GM23248 (cell line): Measurements from ENCODE around the gene CDC42EP5. TPM values are rescaled to one million over a fixed set of nuclear protein-coding genes. Genes with fewer than 3 reads are reported as not detected.

Experiments used
- DNase-seq: peaks from one replicate; pipeline ENCODE4 v3.0.0-alpha.2; 2015
- H2AFZ ChIP-seq: fragments of 200-600 bp; sonication (generic); 2 replicates; pipeline ENCODE4 v1.6.1; 2016; ENCODE audit warnings: antibody characterized with exemption
- H3F3A ChIP-seq: fragments of 200-600 bp; sonication (generic); 2 replicates; pipeline ENCODE4 v1.6.1; 2016; ENCODE audit warnings: mild to moderate bottlenecking, antibody characterized with exemption, mixed run types; ENCODE audit not compliant: insufficient read depth
- H3K27ac ChIP-seq: fragments of 200-600 bp; sonication (generic); 2 replicates; pipeline ENCODE4 v1.5.1; 2016; ENCODE audit warnings: mild to moderate bottlenecking
- H3K27me3 ChIP-seq: fragments of 200-600 bp; sonication (generic); replicated peaks from 2 replicates; pipeline ENCODE4 v1.6.1; 2016; ENCODE audit warnings: mild to moderate bottlenecking; ENCODE audit not compliant: insufficient read depth
- H3K36me3 ChIP-seq: fragments of 200-600 bp; sonication (generic); 2 replicates; pipeline ENCODE4 v1.6.1; 2016; ENCODE audit warnings: low read depth, mild to moderate bottlenecking
- H3K4me1 ChIP-seq: fragments of 200-600 bp; sonication (generic); 2 replicates; pipeline ENCODE4 v1.6.1; 2016; ENCODE audit warnings: mild to moderate bottlenecking; ENCODE audit not compliant: insufficient read depth
- H3K4me2 ChIP-seq: fragments of 200-600 bp; sonication (generic); one replicate; pipeline ENCODE4 v1.6.1; 2016; ENCODE audit warnings: mild to moderate bottlenecking; ENCODE audit not compliant: unreplicated experiment
- H3K4me3 ChIP-seq: fragments of 200-600 bp; sonication (generic); 2 replicates; pipeline ENCODE4 v1.5.1; 2016; ENCODE audit warnings: mild to moderate bottlenecking
- H3K79me2 ChIP-seq: fragments of 200-600 bp; sonication (generic); 2 replicates; pipeline ENCODE4 v1.6.1; 2016; ENCODE audit warnings: mild to moderate bottlenecking; ENCODE audit not compliant: insufficient read depth
- H3K9ac ChIP-seq: fragments of 200-600 bp; sonication (generic); 2 replicates; pipeline ENCODE4 v1.6.1; 2016; ENCODE audit warnings: mild to moderate bottlenecking
- H3K9me2 ChIP-seq: fragments of 200-600 bp; sonication (generic); 2 replicates; pipeline ENCODE4 v1.6.1; 2016; ENCODE audit warnings: mixed run types, mild to moderate bottlenecking, moderate library complexity; ENCODE audit not compliant: insufficient read depth
- H3K9me3 ChIP-seq: fragments of 200-600 bp; sonication (generic); one replicate; pipeline ENCODE4 v1.6.1; 2017; ENCODE audit warnings: low read depth
- H4K20me1 ChIP-seq: fragments of 200-600 bp; sonication (generic); 2 replicates; pipeline ENCODE4 v1.6.0; 2016; ENCODE audit not compliant: insufficient read depth
- EZH2 ChIP-seq: fragments of 200-600 bp; sonication (generic); IDR thresholded peaks from 2 replicates; pipeline ENCODE4 v1.6.1; 2018; ENCODE audit warnings: antibody characterized with exemption, mild to moderate bottlenecking; ENCODE audit not compliant: insufficient read depth, poor library complexity, severe bottlenecking
- EZH2phosphoT487 ChIP-seq: fragments of 200-600 bp; sonication (generic); IDR thresholded peaks from 2 replicates; pipeline ENCODE4 v1.6.1; 2018; ENCODE audit warnings: antibody characterized with exemption, moderate library complexity, mild to moderate bottlenecking, low read depth; ENCODE audit not compliant: insufficient read depth
- WGBS, 2 experiments: methylation state at CpG; one replicate each; pipeline ENCODE4 v1.1.6; 2015 to 2017; ENCODE audit warnings: low lambda C conversion rate in 2 of 2, low coverage in 1 of 2; ENCODE audit errors: missing lambda C conversion rate in 2 of 2; 5-methylcytosine and 5-hydroxymethylcytosine counted together
- in situ Hi-C: fragments of 300-500 bp; cut with MboI; formaldehyde crosslinking; loops from 2 replicates; pipeline ENCODE4 v1.15.0; 2020
- polyA plus RNA-seq: library from polyadenylated mRNA; unstranded; fragments of >200 nt; fragmentation: Nextera tagmentation; extraction: Ambion mirVana; gene quantifications from 2 replicates; pipeline ENCODE4 v1.2.1, GENCODE V29; 2016
- total RNA-seq: library from RNA; depleted of rRNA; stranded (reverse); fragments of >200 nt; shearing (Covaris generic); gene quantifications from 2 replicates; pipeline ENCODE4 v1.2.3, GENCODE V29; 2014

The CDC42EP5 gene
- total and polyA plus RNA-seq, 2 experiments from 2014 or later, result 4.4 to 51.7 TPM

DNA sequence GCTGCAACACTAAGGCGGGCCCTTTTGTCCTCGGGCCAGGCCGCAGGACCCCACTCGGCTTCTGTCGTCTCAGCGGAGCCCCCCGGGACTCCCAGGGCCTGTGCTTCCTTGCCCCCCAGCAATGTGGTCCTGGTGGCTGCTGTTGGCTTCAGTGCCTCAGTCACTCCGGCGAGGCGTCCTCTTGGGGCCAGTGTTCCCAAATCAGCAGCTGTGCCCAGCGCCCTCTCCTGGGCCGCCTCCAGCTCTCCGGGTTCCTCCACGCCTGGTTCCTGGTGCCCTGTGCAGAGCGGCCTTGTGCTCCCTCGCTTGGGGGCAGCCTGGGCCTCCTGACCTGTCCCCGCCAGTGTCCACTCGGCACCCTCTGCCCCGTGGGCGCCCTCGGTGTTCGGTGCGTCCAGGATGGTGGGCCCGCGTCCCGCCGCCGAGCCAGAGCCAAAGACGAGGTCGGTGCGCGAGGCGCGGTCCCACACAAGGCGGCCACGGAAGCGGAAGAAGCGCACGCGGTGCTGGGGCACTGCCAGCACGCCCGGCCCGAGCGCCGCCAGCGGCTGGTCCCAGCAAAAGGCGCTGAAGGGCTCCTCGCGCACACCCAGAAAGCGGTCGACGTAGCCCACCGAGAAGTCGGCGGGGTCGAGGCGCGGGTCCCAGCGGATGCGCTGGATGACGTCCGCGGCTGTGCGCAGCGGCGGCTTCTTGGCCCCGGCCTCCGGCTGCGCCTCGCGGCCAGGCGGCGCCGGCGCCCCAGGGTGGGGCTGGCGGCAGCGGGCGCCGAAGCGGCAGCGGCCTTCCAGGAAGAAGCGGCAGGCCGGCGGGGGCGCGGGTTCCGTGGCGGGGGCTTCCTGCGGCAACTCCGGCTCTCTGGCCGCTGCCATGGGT lies 10.2 kb downstream of the CDC42EP5 start:
- no peaks in the 10 kb centered on the region for H3K9me3 ChIP-seq
- H3K79me2 ChIP-seq, result peaks cover 45% of the 10 kb centered on the region
- TF ChIP-seq EZH2phosphoT487, result no peak
- TF ChIP-seq EZH2, result no peak
- in situ Hi-C loops, result loop anchor here (25.0 kb wide), 1 partner anchor 1199 kb away; the partner anchor contains the start of gene U2AF2
- peak overlapping the region; percentile 89 for H3K4me2 ChIP-seq
- peaks cover 9% of the 10 kb centered on the region; the same call in 1 of the 2 replicates for H3K36me3 ChIP-seq
- 0 out of 2 replicates have a peak overlapping the region, but pooled peaks have one; percentile 35 for H2AFZ ChIP-seq
- H3K4me3 ChIP-seq, result peak overlapping the region; percentile 77
- no peaks in the 10 kb centered on the region for H4K20me1 ChIP-seq
- peak overlapping the region; percentile 93 for H3K27ac ChIP-seq
- H3K9ac ChIP-seq, result peak overlapping the region; percentile 93
- no peaks in the 10 kb centered on the region for H3K27me3 ChIP-seq
- peak; percentile 85 for DNase-seq
- peaks cover 35% of the 10 kb centered on the region for H3F3A ChIP-seq
- H3K9me2 ChIP-seq, result no peaks in the 10 kb centered on the region
- 5 to 9% methylated on average over 48 to 83 of the region's 91 CpGs for WGBS, 2 experiments
- peaks cover 8% of the 10 kb centered on the region for H3K4me1 ChIP-seq

DNA sequence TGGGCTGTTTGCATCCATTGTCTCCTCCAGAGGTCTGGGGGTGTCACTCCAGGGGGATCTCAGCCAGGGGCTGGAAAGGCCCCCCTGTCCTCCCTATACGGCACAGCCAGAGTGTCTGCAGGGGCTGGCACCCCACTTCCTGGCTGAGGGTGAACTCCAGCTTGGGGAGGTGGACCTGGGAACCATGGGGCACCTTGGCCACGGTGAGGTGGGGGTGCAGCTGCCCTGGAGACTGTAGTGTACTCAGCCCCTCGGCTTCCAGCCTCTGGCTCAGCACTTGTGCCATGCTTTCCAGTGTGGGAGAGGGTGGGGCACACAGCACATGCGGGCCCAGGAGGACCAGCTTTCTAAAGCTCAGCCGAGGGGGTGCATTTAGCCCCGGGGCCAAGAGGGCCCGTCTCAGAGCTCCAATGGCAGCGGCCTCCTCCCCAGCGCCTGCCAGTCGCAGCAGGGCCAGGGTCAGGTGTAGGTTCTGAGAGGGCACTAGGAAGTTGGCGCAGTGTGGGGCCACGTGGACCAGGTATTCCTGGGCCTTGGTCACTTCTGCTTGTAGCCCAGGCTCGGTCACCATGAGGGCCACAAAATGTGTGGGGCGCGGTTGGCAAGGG lies 10.9 kb downstream of the CDC42EP5 start:
- no peaks in the 10 kb centered on the region for H3K27me3 ChIP-seq
- H3K9me3 ChIP-seq, result no peaks in the 10 kb centered on the region
- H3K4me2 ChIP-seq, result peak overlapping the region; percentile 89
- H3K27ac ChIP-seq, result peak overlapping the region; percentile 93
- no peak overlapping the region for H2AFZ ChIP-seq
- in situ Hi-C loops, result loop anchor here (25.0 kb wide), 1 partner anchor 1200 kb away; the partner anchor contains the start of gene U2AF2
- peak overlapping the region; percentile 93 for H3K9ac ChIP-seq
- peak overlapping the region; percentile 77 for H3K4me3 ChIP-seq
- no peaks in the 10 kb centered on the region for H3K9me2 ChIP-seq
- peaks cover 8% of the 10 kb centered on the region for H3K4me1 ChIP-seq
- peak; percentile 51 for DNase-seq
- H3F3A ChIP-seq, result peaks cover 27% of the 10 kb centered on the region; the same call in 1 of the 2 replicates
- H3K36me3 ChIP-seq, result peaks cover 16% of the 10 kb centered on the region; the same call in 1 of the 2 replicates
- 37 to 47% methylated on average over 15 of the region's 15 CpGs for WGBS, 2 experiments
- H3K79me2 ChIP-seq, result peaks cover 52% of the 10 kb centered on the region
- TF ChIP-seq EZH2phosphoT487 (no peak), EZH2 (no peak)
- H4K20me1 ChIP-seq, result no peaks in the 10 kb centered on the region

DNA sequence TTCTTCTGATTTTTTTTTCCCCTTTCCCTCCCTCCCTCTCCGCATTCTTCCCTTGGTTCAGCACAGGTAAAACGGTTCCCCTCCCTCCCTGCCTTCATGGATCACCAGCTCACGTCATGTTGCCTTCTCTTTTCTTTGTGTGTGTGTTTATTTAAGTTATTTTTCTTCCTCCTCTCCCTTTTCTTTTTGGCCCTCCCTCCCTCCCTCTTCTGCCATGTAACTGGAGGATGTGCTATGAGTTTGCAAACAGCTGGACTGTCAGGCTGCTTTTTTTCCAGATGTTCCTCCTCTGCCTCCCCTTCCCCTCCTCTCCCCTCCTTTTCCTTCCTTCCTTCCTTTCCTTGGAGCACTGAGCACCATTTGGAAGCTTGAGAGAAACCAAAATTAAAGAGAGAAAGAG lies 11.5 kb downstream of the CDC42EP5 start:
- in situ Hi-C loops, result loop anchor here (25.0 kb wide), 1 partner anchor 1201 kb away; the partner anchor contains the start of gene U2AF2
- peak overlapping the region; percentile 93 for H3K27ac ChIP-seq

DNA sequence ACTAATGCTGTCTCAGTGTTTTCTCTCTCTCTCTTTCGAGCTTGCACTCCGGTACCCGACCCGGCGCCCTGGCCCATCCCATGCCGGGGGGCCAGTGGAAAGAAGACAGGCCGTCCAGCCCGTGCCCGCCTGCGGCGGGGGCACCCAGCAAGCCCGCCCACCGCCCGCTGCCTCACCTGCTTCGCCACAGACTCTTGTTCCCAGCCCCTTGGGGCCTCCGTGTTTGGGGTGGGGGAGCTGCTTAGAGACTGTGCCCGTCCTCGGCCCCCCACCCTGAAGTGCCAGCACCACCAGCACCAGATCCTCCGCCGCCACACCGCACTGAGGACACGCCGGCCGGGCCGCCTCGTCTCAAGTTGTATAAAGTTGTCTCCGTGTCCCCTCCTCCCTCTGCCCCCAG lies 11.9 kb downstream of the CDC42EP5 start:
- no peaks in the 10 kb centered on the region for H3K27me3 ChIP-seq
- H3K27ac ChIP-seq, result no peak overlapping the region; the same call in 1 of the 2 replicates
- no peaks in the 10 kb centered on the region for H3K9me2 ChIP-seq
- peaks cover 23% of the 10 kb centered on the region; the same call in 1 of the 2 replicates for H3K36me3 ChIP-seq
- in situ Hi-C loops, result loop anchor here (25.0 kb wide), 1 partner anchor 1201 kb away; the partner anchor contains the start of gene U2AF2
- WGBS, 2 experiments, result 77 to 85% methylated on average over 8 to 27 of the region's 27 CpGs
- H3K9me3 ChIP-seq, result no peaks in the 10 kb centered on the region
- peaks cover 8% of the 10 kb centered on the region for H3K4me1 ChIP-seq
- TF ChIP-seq EZH2phosphoT487 (no peak), EZH2 (no peak)
- H2AFZ ChIP-seq, result no peak overlapping the region
- peaks cover 62% of the 10 kb centered on the region for H3K79me2 ChIP-seq
- H4K20me1 ChIP-seq, result no peaks in the 10 kb centered on the region
- H3K4me3 ChIP-seq, result no peak overlapping the region
- H3K9ac ChIP-seq, result peak overlapping the region; percentile 13; the same call in 1 of the 2 replicates
- H3F3A ChIP-seq, result peaks cover 21% of the 10 kb centered on the region; the same call in 1 of the 2 replicates
- H3K4me2 ChIP-seq, result no peak overlapping the region
- no peak for DNase-seq

More for the DNA sequence above, 11.5 kb downstream of the CDC42EP5 start:
- 60 to 81% methylated on average over 3 of the region's 3 CpGs for WGBS, 2 experiments
- peaks cover 25% of the 10 kb centered on the region; the same call in 1 of the 2 replicates for H3F3A ChIP-seq
- TF ChIP-seq EZH2phosphoT487 (no peak), EZH2 (no peak)
- peak overlapping the region; percentile 93 for H3K9ac ChIP-seq
- peaks cover 8% of the 10 kb centered on the region for H3K4me1 ChIP-seq
- H3K27me3 ChIP-seq, result no peaks in the 10 kb centered on the region
- peak overlapping the region; percentile 89 for H3K4me2 ChIP-seq
- H3K9me2 ChIP-seq, result no peaks in the 10 kb centered on the region
- H3K36me3 ChIP-seq, result peaks cover 22% of the 10 kb centered on the region; the same call in 1 of the 2 replicates
- no peaks in the 10 kb centered on the region for H4K20me1 ChIP-seq
- peaks cover 58% of the 10 kb centered on the region for H3K79me2 ChIP-seq
- DNase-seq, result no peak
- H2AFZ ChIP-seq, result no peak overlapping the region
- no peaks in the 10 kb centered on the region for H3K9me3 ChIP-seq
- H3K4me3 ChIP-seq, result peak overlapping the region; percentile 77
